ENCODE measurements around the gene HOXA4. TPM values are rescaled to one million over a fixed set of nuclear protein-coding genes. Genes with fewer than 3 reads are reported as not detected.

Gene HOXA4
- total and polyA plus RNA-seq, 10 donors, result 2.1 to 10.8 (median 4.3) TPM

DNA sequence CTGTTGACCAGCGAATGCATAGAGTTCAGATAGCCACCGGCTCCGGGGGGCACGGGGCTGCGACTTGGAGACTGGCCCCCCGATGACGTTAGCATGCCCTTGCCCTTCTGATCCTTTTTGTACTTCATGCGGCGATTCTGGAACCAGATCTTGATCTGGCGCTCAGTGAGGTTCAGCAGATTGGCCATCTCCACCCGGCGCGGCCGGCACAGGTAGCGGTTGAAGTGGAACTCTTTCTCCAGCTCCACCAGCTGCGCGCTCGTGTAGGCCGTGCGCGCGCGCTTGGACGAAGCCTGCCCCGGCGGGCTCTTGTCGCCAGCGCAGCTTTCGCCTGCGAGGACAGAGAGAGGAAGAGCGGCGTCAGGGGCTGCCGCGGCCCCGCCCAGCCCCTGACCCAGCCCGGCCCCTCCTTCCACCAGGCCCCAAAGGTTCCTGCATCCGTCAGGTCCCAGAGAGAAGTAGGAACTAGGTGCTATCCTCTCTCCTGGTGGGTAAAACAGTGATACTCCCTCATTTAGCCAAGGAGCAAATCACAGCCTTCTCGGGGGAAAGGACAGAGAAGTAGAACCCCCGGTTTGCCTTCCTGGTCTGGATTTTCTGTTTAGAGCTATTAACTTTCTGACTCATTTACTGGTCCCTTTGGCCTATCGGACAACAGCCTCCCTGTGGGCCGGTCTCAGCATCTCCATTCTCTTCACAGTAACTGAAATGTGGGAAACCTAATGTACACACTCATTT is 22.0 kb downstream of the HOXA4 start:
- DNase-seq, result peak; percentile 85
- peak overlapping the region; percentile 66 to 93 (median 86) for H3K27ac ChIP-seq
- peak overlapping the region in 6 of 8 donors; percentile 13 to 62 (median 22) for H3K4me3 ChIP-seq
- H3K9me3 ChIP-seq, result no peaks in the 10 kb centered on the region
- WGBS, 5 donors, result 61 to 93% (median 77%) methylated on average over 40 to 41 of the region's 41 CpGs
- TF ChIP-seq, protein P1, sequence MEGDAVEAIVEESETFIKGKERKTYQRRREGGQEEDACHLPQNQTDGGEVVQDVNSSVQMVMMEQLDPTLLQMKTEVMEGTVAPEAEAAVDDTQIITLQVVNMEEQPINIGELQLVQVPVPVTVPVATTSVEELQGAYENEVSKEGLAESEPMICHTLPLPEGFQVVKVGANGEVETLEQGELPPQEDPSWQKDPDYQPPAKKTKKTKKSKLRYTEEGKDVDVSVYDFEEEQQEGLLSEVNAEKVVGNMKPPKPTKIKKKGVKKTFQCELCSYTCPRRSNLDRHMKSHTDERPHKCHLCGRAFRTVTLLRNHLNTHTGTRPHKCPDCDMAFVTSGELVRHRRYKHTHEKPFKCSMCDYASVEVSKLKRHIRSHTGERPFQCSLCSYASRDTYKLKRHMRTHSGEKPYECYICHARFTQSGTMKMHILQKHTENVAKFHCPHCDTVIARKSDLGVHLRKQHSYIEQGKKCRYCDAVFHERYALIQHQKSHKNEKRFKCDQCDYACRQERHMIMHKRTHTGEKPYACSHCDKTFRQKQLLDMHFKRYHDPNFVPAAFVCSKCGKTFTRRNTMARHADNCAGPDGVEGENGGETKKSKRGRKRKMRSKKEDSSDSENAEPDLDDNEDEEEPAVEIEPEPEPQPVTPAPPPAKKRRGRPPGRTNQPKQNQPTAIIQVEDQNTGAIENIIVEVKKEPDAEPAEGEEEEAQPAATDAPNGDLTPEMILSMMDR (IDR thresholded peaks at IDR 0.05 in 8 of 11, conservative IDR thresholded peaks at IDR 0.05 in 3 of 11), result peak in 3 of 11 experiments; percentile 13 to 27 (median 18)
- TF ChIP-seq POLR2A (IDR thresholded peaks at IDR 0.05) (peak in 1 of 3 donors; percentile 81), POLR2AphosphoS5 (IDR thresholded peaks at IDR 0.05) (peak; percentile 80 to 95 (median 90))
- H3K27me3 ChIP-seq (replicated peaks in 1 of 7), result peaks cover 0 to 30% (median 1%) of the 10 kb centered on the region in 7 donors
- intact Hi-C loops (cut with DNase I; ENCODE audit: low total_unique reads), result no loop called here
- H3K4me1 ChIP-seq, result peaks cover 0 to 80% (median 33%) of the 10 kb centered on the region in 6 donors
- H3K36me3 ChIP-seq, result no peaks in the 10 kb centered on the region

DNA sequence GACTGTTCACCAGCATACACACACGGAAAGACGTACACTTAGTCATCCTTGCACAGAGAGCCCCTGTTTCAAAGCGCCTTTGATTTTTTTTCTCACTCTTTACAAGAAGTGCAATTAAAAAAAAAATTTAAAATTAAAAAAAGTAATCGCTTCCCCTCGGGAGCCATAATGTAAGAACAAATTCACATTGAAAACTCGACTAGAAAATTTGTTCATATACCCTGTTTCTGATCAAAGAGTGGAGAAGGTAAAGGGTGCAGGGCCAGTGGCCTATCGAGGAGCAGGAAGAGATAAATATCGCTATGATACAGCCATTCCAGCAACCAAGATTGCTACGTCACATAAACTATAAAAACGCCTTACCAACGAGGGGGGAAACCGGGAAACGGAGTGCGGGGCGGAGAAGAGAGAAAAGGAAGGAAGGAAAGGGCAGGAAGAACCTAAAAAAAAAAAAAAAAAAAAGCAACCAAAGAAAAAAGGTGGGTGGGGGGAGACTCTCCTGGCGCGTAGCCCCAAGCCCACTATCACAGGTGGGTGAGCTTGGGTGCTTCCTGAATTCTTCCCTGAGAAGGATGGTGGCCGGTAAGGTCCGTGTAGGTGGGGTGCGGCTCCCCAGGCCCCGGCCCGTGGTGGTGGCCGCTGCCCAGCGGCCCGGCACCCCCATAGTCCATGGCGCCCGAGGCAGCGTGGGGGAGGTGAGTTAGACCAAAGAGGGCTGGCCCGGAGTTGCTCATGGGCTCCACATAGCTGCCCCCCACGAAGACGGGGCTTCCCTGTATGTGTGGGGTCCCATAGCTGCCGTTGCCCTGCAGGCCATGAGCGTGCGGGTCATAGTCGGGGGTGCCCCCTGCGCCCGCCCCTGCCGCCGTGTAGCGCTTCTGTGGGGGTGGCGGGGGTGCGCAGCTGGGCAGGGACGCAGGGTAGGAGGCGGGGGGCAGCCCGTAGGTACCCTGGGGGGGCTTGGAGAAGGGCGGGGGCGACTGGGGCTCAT is 22.9 kb downstream of the HOXA4 start:
- intact Hi-C loops (cut with DNase I; ENCODE audit: low total_unique reads), result no loop called here
- TF ChIP-seq POLR2AphosphoS5 (IDR thresholded peaks at IDR 0.05) (no peak), POLR2A (IDR thresholded peaks at IDR 0.05) (no peak)
- TF ChIP-seq, protein P1 (IDR thresholded peaks at IDR 0.05 in 8 of 11, conservative IDR thresholded peaks at IDR 0.05 in 3 of 11), result no peak
- peak overlapping the region in 6 of 8 donors; percentile 13 to 62 (median 22) for H3K4me3 ChIP-seq
- no peaks in the 10 kb centered on the region for H3K9me3 ChIP-seq
- peak overlapping the region; percentile 66 to 93 (median 86) for H3K27ac ChIP-seq
- no peaks in the 10 kb centered on the region for H3K36me3 ChIP-seq
- H3K27me3 ChIP-seq (replicated peaks in 1 of 7), result peaks cover 0 to 39% (median 7%) of the 10 kb centered on the region in 7 donors
- peaks cover 0 to 84% (median 35%) of the 10 kb centered on the region in 6 donors for H3K4me1 ChIP-seq
- 65 to 82% (median 80%) methylated on average over 36 to 47 of the region's 47 CpGs for WGBS, 5 donors
- DNase-seq, result no peak

- peaks cover 0 to 84% (median 34%) of the 10 kb centered on the region in 6 donors for H3K4me1 ChIP-seq
- DNase-seq, result no peak
- TF ChIP-seq, protein P1 (IDR thresholded peaks at IDR 0.05 in 8 of 11, conservative IDR thresholded peaks at IDR 0.05 in 3 of 11), result no peak
- TF ChIP-seq POLR2AphosphoS5 (IDR thresholded peaks at IDR 0.05), result no peak
- TF ChIP-seq POLR2A (IDR thresholded peaks at IDR 0.05), result no peak
- WGBS, 5 donors, result 65 to 85% (median 71%) methylated on average over 14 of the region's 14 CpGs
- H3K27ac ChIP-seq, result peak overlapping the region; percentile 66 to 93 (median 86)
- intact Hi-C loops (cut with DNase I; ENCODE audit: low total_unique reads), result no loop called here
- H3K9me3 ChIP-seq, result no peaks in the 10 kb centered on the region
- peak overlapping the region in 6 of 8 donors; percentile 4 to 61 (median 24) for H3K4me3 ChIP-seq
- H3K36me3 ChIP-seq, result no peaks in the 10 kb centered on the region
- H3K27me3 ChIP-seq (replicated peaks in 1 of 7), result peaks cover 0 to 47% (median 11%) of the 10 kb centered on the region in 7 donors
Observed at GRCh38 chr7:27106901-27107240, 23.7 kb downstream of the HOXA4 start.

Data from spleen (tissue), 11 donors.